ENCODE results near the gene HDAC7. TPM values are rescaled to one million over a fixed set of nuclear protein-coding genes. Genes with fewer than 3 reads are reported as not detected.

Gene HDAC7
- total RNA-seq, 1 donor from 2014 or later: 120 TPM

Other genes starting within 250 kb of the HDAC7 start
- gene RPAP3, start 113.9 kb downstream of the HDAC7 start, total RNA-seq: 20.2 TPM
- gene ENDOU, start 94.4 kb downstream of the HDAC7 start, total RNA-seq: not detected
- gene RAPGEF3, start 61.0 kb downstream of the HDAC7 start, total RNA-seq: 54.8 TPM
- gene SLC48A1, start 46.7 kb downstream of the HDAC7 start, total RNA-seq: 73.1 TPM
- 33.8 TPM for gene VDR, start 85.1 kb upstream of the HDAC7 start, total RNA-seq
- gene TMEM106C, start 143.7 kb upstream of the HDAC7 start, total RNA-seq: 101 TPM
- gene COL2A1, start 184.6 kb upstream of the HDAC7 start, total RNA-seq: 0.09 TPM